HG02970 (cell line): Measurements from ENCODE around the gene RASSF10.

Source experiments
- ATAC-seq: cut with Tn5 transposase; IDR thresholded peaks from one replicate; pipeline ENCODE4 v1.9.1; 2021; ENCODE audit warnings: mild to moderate bottlenecking, moderate library complexity, moderate number of reproducible peaks; ENCODE audit not compliant: unreplicated experiment, low FRiP score

Gene RASSF10

GRCh38 chr11:13008625-13009475, at the start of gene RASSF10:
TSS of gene RASSF10 (plus strand) at chr11:13009316. CDS start at chr11:13009577, 261 bp downstream.
- no peak for ATAC-seq

- no peak for ATAC-seq
Measured at GRCh38 chr11:12961615-12962014, 47.5 kb upstream of the RASSF10 start.

- ATAC-seq = no peak
Measured at GRCh38 chr11:12962306-12962705, 46.8 kb upstream of the RASSF10 start.

GRCh38 chr11:12963051-12963450, 46.1 kb upstream of the RASSF10 start:
- no peak for ATAC-seq

GRCh38 chr11:12963792-12964536, 45.2 kb upstream of the RASSF10 start:
- peak; percentile 75 for ATAC-seq

- ATAC-seq = no peak
Measured at GRCh38 chr11:12964650-12965049, 44.5 kb upstream of the RASSF10 start.

GRCh38 chr11:12966002-12966401, 43.1 kb upstream of the RASSF10 start:
- ATAC-seq = no peak

GRCh38 chr11:12968101-12968500, 41.0 kb upstream of the RASSF10 start:
- no peak for ATAC-seq

- no peak for ATAC-seq
Measured at GRCh38 chr11:12968826-12969225, 40.3 kb upstream of the RASSF10 start.

- no peak for ATAC-seq
Measured at GRCh38 chr11:12971955-12972354, 37.2 kb upstream of the RASSF10 start.

- ATAC-seq = no peak
Measured at GRCh38 chr11:12973528-12974181, 35.5 kb upstream of the RASSF10 start.

GRCh38 chr11:12975195-12975594, 33.9 kb upstream of the RASSF10 start:
- ATAC-seq = no peak

- no peak for ATAC-seq
Measured at GRCh38 chr11:12979928-12980689, 29.0 kb upstream of the RASSF10 start.

- no peak for ATAC-seq
Measured at GRCh38 chr11:12981676-12982522, 27.2 kb upstream of the RASSF10 start.

GRCh38 chr11:12983336-12983735, 25.8 kb upstream of the RASSF10 start:
- no peak for ATAC-seq

GRCh38 chr11:12986194-12986898, 22.8 kb upstream of the RASSF10 start:
- ATAC-seq = no peak

GRCh38 chr11:12989428-12990161, 19.5 kb upstream of the RASSF10 start:
- ATAC-seq = no peak

GRCh38 chr11:12990162-12990480, 19.0 kb upstream of the RASSF10 start:
- ATAC-seq = no peak
